CD4-positive, alpha-beta T cell treated with Interleukin-21 for 1 hour (primary cell): ENCODE measurements around the gene DLD.
"Not testable (repeated sequence)": the region's sequence is repeated elsewhere in the genome, so short reads cannot be mapped to it uniquely, and the experiment has no call there.

Experiments used
- DNase-seq: peaks from one replicate; pipeline ENCODE4 v3.0.0-alpha.2; 2020

The DLD gene

GRCh38 chr7:107890962-107891635 lies at the start of gene DLD:
Gene DLD (plus strand): TSS chr7:107891183. CDS start chr7:107891251, 68 bp downstream.
- peak; percentile 93 for DNase-seq

- no peak for DNase-seq
These were observed 48.8 kb upstream of the DLD start for GRCh38 chr7:107842213-107842612.

GRCh38 chr7:107843184-107843583 lies 47.8 kb upstream of the DLD start:
- no peak for DNase-seq

GRCh38 chr7:107846324-107846723 lies 44.7 kb upstream of the DLD start:
- DNase-seq: no peak

- no peak for DNase-seq
These were observed 43.7 kb upstream of the DLD start for GRCh38 chr7:107847168-107847835.

GRCh38 chr7:107847836-107848175 lies 43.2 kb upstream of the DLD start:
- not testable (repeated sequence) for DNase-seq

- DNase-seq: not testable (repeated sequence)
These were observed 42.8 kb upstream of the DLD start for GRCh38 chr7:107848211-107848610.

- no peak for DNase-seq
These were observed 40.8 kb upstream of the DLD start for GRCh38 chr7:107850216-107850615.

GRCh38 chr7:107850643-107851042 lies 40.3 kb upstream of the DLD start:
- DNase-seq: no peak

- no peak for DNase-seq
These were observed 36.5 kb upstream of the DLD start for GRCh38 chr7:107854454-107854853.

- DNase-seq: no peak
These were observed 36.0 kb upstream of the DLD start for GRCh38 chr7:107854989-107855388.

GRCh38 chr7:107856806-107857540 lies 34.0 kb upstream of the DLD start:
- peak; percentile 46 for DNase-seq

GRCh38 chr7:107857541-107857912 lies 33.5 kb upstream of the DLD start:
- no peak for DNase-seq

GRCh38 chr7:107858280-107858679 lies 32.7 kb upstream of the DLD start:
- DNase-seq: no peak

GRCh38 chr7:107860279-107860961 lies 30.6 kb upstream of the DLD start:
- DNase-seq: no peak

GRCh38 chr7:107860981-107861652 lies 29.9 kb upstream of the DLD start:
- no peak for DNase-seq

GRCh38 chr7:107865956-107866775 lies 24.8 kb upstream of the DLD start:
- DNase-seq: no peak

- no peak for DNase-seq
These were observed 23.0 kb upstream of the DLD start for GRCh38 chr7:107867858-107868466.

GRCh38 chr7:107870427-107871000 lies 20.5 kb upstream of the DLD start:
- DNase-seq: no peak

- no peak for DNase-seq
These were observed 16.9 kb upstream of the DLD start for GRCh38 chr7:107874111-107874510.
